Neutrophil (primary cell): ENCODE data around the gene TMEM8B.

Source experiments
- H3K27ac ChIP-seq: fragments of 200-600 bp; sonication (generic); 2 replicates; pipeline ENCODE4 v1.5.1; 2016; ENCODE audit warnings: mild to moderate bottlenecking, moderate library complexity
- H3K27me3 ChIP-seq: fragments of 200-600 bp; sonication (generic); 2 replicates; pipeline ENCODE4 v1.6.0; 2016; ENCODE audit warnings: mild to moderate bottlenecking
- H3K36me3 ChIP-seq: fragments of 200-600 bp; sonication (generic); 2 replicates; pipeline ENCODE4 v1.5.1; 2017
- H3K4me1 ChIP-seq, 2 experiments: fragments of 200-600 bp in 1 of 2; sonication (generic) in 1 of 2; 1 replicate in 1 of 2; 2 replicates in 1 of 2; pipeline versions ENCODE4 v1.5.1 to v1.6.1; 2013 to 2016; ENCODE audit warnings: low read depth in 1 of 2, low read length in 1 of 2, mild to moderate bottlenecking in 1 of 2, moderate library complexity in 1 of 2; ENCODE audit not compliant: control insufficient read depth in 1 of 2, insufficient read depth in 1 of 2
- H3K4me3 ChIP-seq, 2 experiments: fragments of 200-600 bp in 1 of 2; sonication (generic) in 1 of 2; 1 replicate in 1 of 2; 2 replicates in 1 of 2; pipeline ENCODE4 v1.5.1; 2013 to 2016; ENCODE audit warnings: low read depth in 1 of 2, low read length in 1 of 2, mild to moderate bottlenecking in 1 of 2, moderate library complexity in 1 of 2
- H3K9me3 ChIP-seq: fragments of 200-600 bp; sonication (generic); 2 replicates; pipeline ENCODE4 v1.5.1; 2016
- TF ChIP-seq, protein P1 (sequence below): fragments of 200-600 bp; sonication (generic); IDR thresholded peaks from 2 replicates; pipeline ENCODE4 v1.5.1; 2016; ENCODE audit warnings: antibody characterized with exemption

The TMEM8B gene

DNA sequence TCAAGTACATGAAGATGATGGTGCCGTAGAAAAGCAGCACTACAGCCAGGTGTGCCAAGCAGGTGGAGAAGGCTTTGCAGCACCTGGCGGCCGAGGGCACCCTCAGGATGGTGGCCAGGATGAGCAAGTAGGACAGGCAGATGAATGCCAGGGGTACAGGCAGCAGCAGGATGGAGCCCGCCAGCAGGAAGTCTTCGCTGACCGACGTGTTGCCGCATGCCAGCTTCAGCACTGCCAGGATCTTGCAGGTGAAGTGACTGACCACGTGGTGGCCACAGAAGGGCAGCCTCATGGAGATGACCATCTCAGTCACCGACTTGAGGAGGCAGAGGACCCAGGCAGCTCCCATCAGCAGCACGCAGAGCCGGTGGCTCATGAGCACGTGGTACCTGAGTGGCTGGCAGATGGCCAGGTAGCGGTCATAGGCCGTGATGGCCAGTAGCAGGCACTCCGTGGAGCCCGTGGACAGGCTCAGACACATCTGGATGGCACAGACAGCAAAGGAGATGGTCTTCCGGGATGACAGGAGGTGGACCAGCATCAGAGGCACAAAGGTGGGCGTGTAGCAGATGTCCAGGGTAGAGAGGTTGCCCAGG, 40.7 kb downstream of the TMEM8B start:
- Histone ChIP-seq H3K4me1 (no peaks in the 10 kb centered on the region), H3K4me3 (no peak overlapping the region), H3K9me3 (no peaks in the 10 kb centered on the region), H3K36me3 (no peaks in the 10 kb centered on the region), H3K27ac (no peak overlapping the region), H3K27me3 (peaks cover 92% of the 10 kb centered on the region)
- TF ChIP-seq, protein P1, sequence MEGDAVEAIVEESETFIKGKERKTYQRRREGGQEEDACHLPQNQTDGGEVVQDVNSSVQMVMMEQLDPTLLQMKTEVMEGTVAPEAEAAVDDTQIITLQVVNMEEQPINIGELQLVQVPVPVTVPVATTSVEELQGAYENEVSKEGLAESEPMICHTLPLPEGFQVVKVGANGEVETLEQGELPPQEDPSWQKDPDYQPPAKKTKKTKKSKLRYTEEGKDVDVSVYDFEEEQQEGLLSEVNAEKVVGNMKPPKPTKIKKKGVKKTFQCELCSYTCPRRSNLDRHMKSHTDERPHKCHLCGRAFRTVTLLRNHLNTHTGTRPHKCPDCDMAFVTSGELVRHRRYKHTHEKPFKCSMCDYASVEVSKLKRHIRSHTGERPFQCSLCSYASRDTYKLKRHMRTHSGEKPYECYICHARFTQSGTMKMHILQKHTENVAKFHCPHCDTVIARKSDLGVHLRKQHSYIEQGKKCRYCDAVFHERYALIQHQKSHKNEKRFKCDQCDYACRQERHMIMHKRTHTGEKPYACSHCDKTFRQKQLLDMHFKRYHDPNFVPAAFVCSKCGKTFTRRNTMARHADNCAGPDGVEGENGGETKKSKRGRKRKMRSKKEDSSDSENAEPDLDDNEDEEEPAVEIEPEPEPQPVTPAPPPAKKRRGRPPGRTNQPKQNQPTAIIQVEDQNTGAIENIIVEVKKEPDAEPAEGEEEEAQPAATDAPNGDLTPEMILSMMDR: no peak

DNA sequence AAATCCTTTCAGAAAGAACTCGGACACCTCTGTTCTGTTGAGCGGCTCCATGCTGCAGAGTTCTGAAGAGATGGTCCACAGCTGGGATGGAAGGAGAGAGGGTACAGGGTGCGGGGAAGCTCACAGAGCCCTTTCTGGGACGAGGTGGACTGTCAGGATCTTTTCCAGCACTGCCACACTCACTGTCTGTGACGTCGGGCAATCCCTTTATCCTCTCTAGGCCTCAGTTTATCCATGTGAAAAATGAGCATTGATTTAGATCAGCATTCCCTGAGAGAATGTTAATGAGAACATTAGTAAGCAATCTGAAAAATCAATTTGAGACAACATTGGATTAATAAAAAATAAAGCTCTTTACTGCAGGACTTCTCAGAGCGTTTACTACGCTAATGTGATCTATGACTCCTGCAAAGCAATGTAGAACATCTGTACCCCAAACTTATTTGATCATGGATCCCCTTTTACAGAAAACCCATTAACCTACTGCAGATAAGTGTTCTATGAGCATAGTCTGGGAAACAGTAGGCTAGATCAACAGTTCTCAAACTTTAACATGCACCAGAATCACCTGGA, 41.4 kb downstream of the TMEM8B start, which contains the start of gene OR13J1:
OR13J1 (minus strand) TSS at position 51 of the 573 bp plus-strand sequence; CDS start at position 51, 0 bp downstream.
- no peaks in the 10 kb centered on the region for H3K36me3 ChIP-seq
- TF ChIP-seq, protein P1: no peak

DNA sequence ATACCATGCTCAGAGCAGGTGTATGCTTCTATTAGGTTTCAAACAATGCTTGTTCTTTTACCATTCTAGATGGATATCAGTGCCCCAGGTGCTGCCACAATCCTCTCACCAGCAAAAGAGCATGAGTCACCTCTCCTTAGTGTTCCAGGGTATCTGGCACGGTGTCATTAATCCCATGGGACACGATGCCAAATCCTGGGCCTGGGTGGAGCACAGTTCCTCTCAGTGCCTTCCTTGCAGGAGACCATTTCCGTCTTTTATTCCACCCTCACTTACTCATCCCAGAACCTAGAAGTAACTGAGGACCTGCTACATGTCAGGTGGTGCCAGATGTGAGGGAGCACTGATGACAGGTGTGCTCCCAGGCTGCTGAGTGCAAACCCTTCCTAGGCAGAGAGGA, 42.5 kb downstream of the TMEM8B start:
- TF ChIP-seq, protein P1: no peak
- Histone ChIP-seq H3K4me3 (no peak overlapping the region), H3K9me3 (no peaks in the 10 kb centered on the region), H3K36me3 (no peaks in the 10 kb centered on the region), H3K27me3 (peaks cover 91% of the 10 kb centered on the region), H3K27ac (no peak overlapping the region), H3K4me1 (no peaks in the 10 kb centered on the region)

More for the DNA sequence above, 41.4 kb downstream of the TMEM8B start, which contains the start of gene OR13J1:
- Histone ChIP-seq H3K27me3 (peaks cover 92% of the 10 kb centered on the region), H3K9me3 (no peaks in the 10 kb centered on the region), H3K27ac (no peak within 1 kb of the TSS), H3K4me1 (no peaks in the 10 kb centered on the region), H3K4me3 (no peak within 1 kb of the TSS)

DNA sequence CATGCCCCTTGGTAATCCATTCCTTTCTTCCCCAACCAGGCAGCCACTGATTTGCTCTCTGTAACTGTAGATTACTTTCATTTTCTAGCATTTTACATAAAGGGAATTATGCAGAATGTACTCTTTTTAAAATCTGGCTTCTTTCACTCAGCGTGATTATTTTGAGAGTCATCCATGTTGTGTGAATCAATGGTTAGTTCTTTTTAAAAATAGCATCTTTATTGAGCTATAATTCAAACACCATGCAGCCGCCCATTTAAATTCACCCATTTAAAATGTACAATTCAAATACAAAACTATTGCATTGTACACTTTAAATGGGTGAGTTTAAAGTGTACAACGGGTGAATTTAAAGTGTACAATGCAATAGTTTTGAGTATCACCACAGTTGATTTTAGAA, 43.5 kb downstream of the TMEM8B start:
- Histone ChIP-seq H3K4me1 (no peaks in the 10 kb centered on the region), H3K4me3 (no peak overlapping the region), H3K9me3 (no peaks in the 10 kb centered on the region), H3K36me3 (no peaks in the 10 kb centered on the region), H3K27ac (no peak overlapping the region), H3K27me3 (peaks cover 92% of the 10 kb centered on the region)
- TF ChIP-seq, protein P1: no peak

DNA sequence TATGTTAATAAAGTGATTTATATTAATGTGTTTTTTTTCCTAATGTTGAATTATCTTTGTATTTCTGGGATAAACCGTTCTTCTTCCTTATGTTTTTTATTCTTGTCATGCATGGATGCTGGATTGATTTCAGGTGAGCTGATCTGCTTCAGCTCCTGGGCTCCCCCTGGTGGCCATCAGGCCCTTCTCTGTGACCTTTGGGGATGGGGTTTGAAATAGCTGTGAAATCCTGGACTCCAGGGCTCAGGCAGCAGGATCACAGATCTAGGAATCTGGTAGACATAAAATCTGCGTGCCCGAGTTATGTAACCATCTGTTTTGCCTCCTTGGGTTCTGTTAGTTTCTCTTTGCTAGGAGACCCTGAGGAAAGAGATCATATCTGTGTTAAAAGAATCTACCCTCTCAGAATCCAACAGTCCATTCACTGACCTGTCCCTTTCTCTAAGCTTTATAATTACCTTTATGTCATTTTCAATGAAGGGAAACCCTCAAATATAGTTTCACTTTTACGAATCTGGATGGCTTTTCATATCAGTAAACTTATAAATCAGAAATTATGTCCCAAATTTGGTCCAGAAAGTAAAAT, 53.3 kb downstream of the TMEM8B start:
- H3K36me3 ChIP-seq: no peaks in the 10 kb centered on the region
- H3K4me3 ChIP-seq: no peak overlapping the region
- H3K27ac ChIP-seq: no peak overlapping the region
- H3K27me3 ChIP-seq: peaks cover 79% of the 10 kb centered on the region
- no peaks in the 10 kb centered on the region for H3K9me3 ChIP-seq
- TF ChIP-seq, protein P1: peak; percentile 81
- H3K4me1 ChIP-seq: no peaks in the 10 kb centered on the region
